CD8-positive, alpha-beta memory T cell (primary cell): Measurements from ENCODE around the gene ZBTB46. TPM values are rescaled to one million over a fixed set of nuclear protein-coding genes. Genes with fewer than 3 reads are reported as not detected.

ENCODE experiments used
- CTCF ChIA-PET: fragments of 350-600 bp; sonication (Branson Sonifier 250); formaldehyde crosslinking; loops from one replicate; lab custom pipeline; 2021; ENCODE audit warnings: antibody characterized with exemption; lab: Charles Lee
- POLR2A ChIA-PET: fragments of 350-600 bp; sonication (Branson Sonifier 250); formaldehyde crosslinking; loops from one replicate; lab custom pipeline; 2021; ENCODE audit warnings: antibody characterized with exemption; lab: Charles Lee
- DNase-seq, 5 donors: peaks; one replicate each; pipeline versions ENCODE4 v3.0.0 to v3.0.0-alpha.2; 2020 to 2022; ENCODE audit warnings: mixed read lengths in 1 of 5
- H3K27ac ChIP-seq: one replicate; pipeline ENCODE4 v1.7.0; 2013; ENCODE audit warnings: low read depth, mild to moderate bottlenecking, low read length, moderate library complexity
- H3K27me3 ChIP-seq: 2 replicates; pipeline ENCODE4 v1.7.0; 2013; ENCODE audit warnings: low read length, mild to moderate bottlenecking; ENCODE audit not compliant: insufficient read depth, poor library complexity, severe bottlenecking
- H3K36me3 ChIP-seq: 2 replicates; pipeline ENCODE4 v1.7.0; 2013; ENCODE audit warnings: mild to moderate bottlenecking, low read length, moderate library complexity; ENCODE audit not compliant: insufficient read depth
- H3K4me1 ChIP-seq: 2 replicates; pipeline ENCODE4 v1.7.0; 2013; ENCODE audit warnings: mild to moderate bottlenecking, low read length, moderate library complexity; ENCODE audit not compliant: insufficient read depth
- H3K4me3 ChIP-seq: 2 replicates; pipeline ENCODE4 v1.7.0; 2013; ENCODE audit warnings: mild to moderate bottlenecking, low read length
- H3K9me3 ChIP-seq: 2 replicates; pipeline ENCODE4 v1.7.0; 2013; ENCODE audit warnings: mild to moderate bottlenecking, low read length
- H3K27ac Mint-ChIP-seq, 8 donors: one replicate each; pipeline ENCODE4 v1.8.0; 2020 to 2021; ENCODE audit warnings: mixed read lengths in 8 of 8, mild to moderate bottlenecking in 6 of 8, inconsistent platforms in 3 of 8, moderate library complexity in 3 of 8
- H3K27me3 Mint-ChIP-seq, 2 donors: one replicate each; pipeline ENCODE4 v1.8.0; 2020 to 2021; ENCODE audit warnings: mixed read lengths in 2 of 2, mild to moderate bottlenecking in 1 of 2, moderate library complexity in 1 of 2
- H3K36me3 Mint-ChIP-seq, 3 donors: one replicate each; pipeline ENCODE4 v1.8.0; 2020 to 2021; ENCODE audit warnings: mixed read lengths in 3 of 3, inconsistent platforms in 1 of 3, mild to moderate bottlenecking in 1 of 3
- H3K4me1 Mint-ChIP-seq, 3 donors: one replicate each; pipeline ENCODE4 v1.8.0; 2020 to 2021; ENCODE audit warnings: mixed read lengths in 3 of 3, inconsistent platforms in 1 of 3, mild to moderate bottlenecking in 1 of 3
- H3K4me3 Mint-ChIP-seq, 7 donors: one replicate each; pipeline ENCODE4 v1.8.0; 2020 to 2021; ENCODE audit warnings: mixed read lengths in 7 of 7, mild to moderate bottlenecking in 6 of 7, moderate library complexity in 4 of 7, inconsistent platforms in 2 of 7
- H3K9me3 Mint-ChIP-seq, 5 donors: one replicate each; pipeline ENCODE4 v1.8.0; 2020 to 2022; ENCODE audit warnings: mixed read lengths in 5 of 5, mild to moderate bottlenecking in 3 of 5, moderate library complexity in 2 of 5, inconsistent platforms in 1 of 5
- polyA plus RNA-seq: library from polyadenylated mRNA; unstranded; fragments of 300-500 nt; fragmentation: Illumina TruSeq; gene quantifications from one replicate; pipeline ENCODE4 v1.2.3, GENCODE V29; 2021
- total RNA-seq, 2 experiments: library from RNA; stranded (reverse); gene quantifications; one replicate each; pipeline ENCODE4 v1.2.3, GENCODE V29; 2021

Gene ZBTB46
- total and polyA plus RNA-seq, 3 experiments from 2014 or later: 0.08 to 0.39 (median 0.31) TPM

DNA sequence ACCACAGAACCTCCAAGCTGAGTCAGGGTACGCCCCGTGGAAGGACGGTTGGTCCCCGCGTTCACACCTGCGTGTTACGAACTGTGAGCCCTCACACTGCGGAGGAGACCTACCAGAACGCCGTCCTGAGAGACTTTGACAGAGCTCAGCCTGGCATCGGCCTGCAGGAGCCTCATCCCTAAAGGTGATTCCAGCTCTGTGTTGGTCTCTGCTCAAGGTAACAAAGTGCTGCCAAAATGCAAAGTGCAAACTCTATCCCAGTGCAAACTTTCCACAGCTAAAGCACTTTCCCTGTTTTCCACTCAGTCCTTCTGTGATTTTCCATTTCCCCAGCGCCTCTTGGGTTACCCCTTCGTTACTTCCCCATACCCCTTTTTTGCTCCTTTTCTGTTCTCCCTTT lies 8.6 kb upstream of the ZBTB46 start:
- ChIA-PET POLR2A (no interaction called here), CTCF (no interaction called here)
- no peak for DNase-seq
- peaks cover 5% of the 10 kb centered on the region for H3K4me1 ChIP-seq
- Mint-ChIP-seq H3K36me3 (peaks cover 0 to 4% (median 2%) of the 10 kb centered on the region in 3 donors), H3K9me3 (peaks cover 0 to 2% (median 0%) of the 10 kb centered on the region in 5 donors), H3K27me3 (peaks cover 21 to 28% of the 10 kb centered on the region in 2 donors), H3K4me1 (peaks cover 1 to 8% (median 5%) of the 10 kb centered on the region in 3 donors), H3K27ac (peak overlapping the region in 1 of 8 donors; percentile 78), H3K4me3 (no peak overlapping the region)
- no peaks in the 10 kb centered on the region for H3K36me3 ChIP-seq
- H3K27me3 ChIP-seq: peaks cover 11% of the 10 kb centered on the region
- no peak overlapping the region for H3K27ac ChIP-seq
- H3K9me3 ChIP-seq: no peaks in the 10 kb centered on the region
- no peak overlapping the region for H3K4me3 ChIP-seq

GRCh38 chr20:63837479-63837878 lies 6.4 kb upstream of the ZBTB46 start:
- no peaks in the 10 kb centered on the region for H3K4me1 ChIP-seq
- Mint-ChIP-seq H3K4me3 (peak overlapping the region in 1 of 7 donors; percentile 45), H3K9me3 (peaks cover 0 to 2% (median 0%) of the 10 kb centered on the region in 5 donors), H3K27me3 (peaks cover 11 to 14% of the 10 kb centered on the region in 2 donors), H3K36me3 (peaks cover 0 to 4% (median 2%) of the 10 kb centered on the region in 3 donors), H3K4me1 (peaks cover 0 to 5% (median 0%) of the 10 kb centered on the region in 3 donors), H3K27ac (peak overlapping the region in 1 of 8 donors; percentile 18)
- no peak for DNase-seq
- H3K27ac ChIP-seq: no peak overlapping the region
- no peaks in the 10 kb centered on the region for H3K9me3 ChIP-seq
- H3K4me3 ChIP-seq: no peak overlapping the region
- no peaks in the 10 kb centered on the region for H3K36me3 ChIP-seq
- ChIA-PET CTCF (no interaction called here), POLR2A (no interaction called here)
- H3K27me3 ChIP-seq: no peaks in the 10 kb centered on the region

- Histone ChIP-seq H3K4me3 (no peak overlapping the region), H3K4me1 (no peaks in the 10 kb centered on the region)
- CTCF ChIA-PET: no interaction called here
These were observed 5.6 kb upstream of the ZBTB46 start for GRCh38 chr20:63836458-63837344.

DNA sequence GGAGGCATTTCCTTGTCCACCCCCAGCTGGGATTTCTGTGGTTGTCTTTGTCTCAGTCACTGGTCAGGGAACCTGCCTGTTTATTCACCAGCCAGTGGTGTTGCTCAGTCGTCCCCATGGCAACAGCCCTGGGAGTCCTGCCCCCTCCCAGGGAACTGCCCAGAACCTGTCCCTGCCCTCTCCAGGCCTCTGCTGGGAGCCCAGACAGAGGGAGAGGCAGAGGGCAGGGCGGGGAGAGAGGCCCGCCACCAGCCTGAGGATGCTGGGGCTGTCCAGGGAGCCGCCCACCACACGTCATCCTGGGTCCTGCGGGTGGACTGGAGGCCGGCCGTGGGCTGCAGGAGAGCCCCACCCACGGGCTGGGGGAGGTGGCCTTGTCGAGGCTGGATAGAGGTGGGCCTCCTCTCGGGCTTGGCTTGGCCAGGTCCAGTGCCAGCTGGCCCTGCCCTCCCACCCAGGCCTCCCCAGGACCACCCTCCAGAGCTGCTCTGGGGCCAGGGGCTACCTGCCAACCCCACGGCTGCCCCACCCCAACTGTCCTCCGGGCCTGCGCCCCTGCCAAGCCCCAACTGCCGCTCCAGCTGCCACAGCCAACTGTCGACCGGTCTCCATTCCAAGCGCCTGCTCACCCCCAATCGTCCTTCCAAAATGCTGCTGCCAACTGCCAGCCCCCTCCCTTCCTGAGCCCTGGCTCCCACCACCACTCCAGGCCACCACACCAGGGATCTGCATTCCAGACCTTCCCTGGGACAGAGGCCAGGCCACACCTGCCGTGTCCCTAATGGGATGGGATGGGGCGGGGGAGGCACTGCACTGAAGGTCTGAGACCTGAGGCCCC lies 4.2 kb upstream of the ZBTB46 start:
- Histone ChIP-seq H3K9me3 (no peaks in the 10 kb centered on the region), H3K4me3 (no peak overlapping the region), H3K27me3 (no peaks in the 10 kb centered on the region), H3K4me1 (no peaks in the 10 kb centered on the region), H3K36me3 (no peaks in the 10 kb centered on the region), H3K27ac (no peak overlapping the region)
- H3K27me3 Mint-ChIP-seq: peaks cover 4 to 6% of the 10 kb centered on the region in 2 donors
- H3K27ac Mint-ChIP-seq: no peak overlapping the region
- no peaks in the 10 kb centered on the region for H3K36me3 Mint-ChIP-seq
- H3K4me1 Mint-ChIP-seq: no peaks in the 10 kb centered on the region
- H3K4me3 Mint-ChIP-seq: no peak overlapping the region
- CTCF ChIA-PET: no interaction called here
- no peaks in the 10 kb centered on the region for H3K9me3 Mint-ChIP-seq
- no peak for DNase-seq
- POLR2A ChIA-PET: no interaction called here

More at GRCh38 chr20:63836458-63837344, 5.6 kb upstream of the ZBTB46 start:
- no peaks in the 10 kb centered on the region for H3K4me1 Mint-ChIP-seq
- no peak overlapping the region for H3K4me3 Mint-ChIP-seq
- Histone ChIP-seq H3K9me3 (no peaks in the 10 kb centered on the region), H3K27me3 (no peaks in the 10 kb centered on the region), H3K27ac (no peak overlapping the region), H3K36me3 (no peaks in the 10 kb centered on the region)
- no peak for DNase-seq
- H3K27ac Mint-ChIP-seq: no peak overlapping the region
- H3K27me3 Mint-ChIP-seq: peaks cover 6 to 9% of the 10 kb centered on the region in 2 donors
- H3K36me3 Mint-ChIP-seq: no peaks in the 10 kb centered on the region
- no peaks in the 10 kb centered on the region for H3K9me3 Mint-ChIP-seq
- POLR2A ChIA-PET: no interaction called here

DNA sequence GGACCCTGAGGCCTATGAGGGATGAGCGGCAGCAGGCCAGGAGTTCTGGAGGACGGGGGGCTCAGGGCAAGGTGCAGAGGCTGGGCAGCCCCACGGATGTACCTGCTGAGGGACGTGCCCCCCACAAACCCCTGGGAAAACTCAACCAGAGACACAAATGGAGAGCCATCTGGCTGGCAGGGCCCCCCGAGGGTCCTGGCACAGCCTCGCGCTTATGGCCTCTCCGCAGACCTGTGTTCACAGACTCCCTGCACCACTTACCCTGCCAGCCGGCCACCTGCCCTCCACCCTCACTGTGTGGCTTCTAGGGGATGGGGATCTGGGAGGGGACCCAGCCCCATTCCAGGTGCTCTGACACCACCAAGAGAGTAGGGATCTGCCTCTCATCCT lies 3.4 kb upstream of the ZBTB46 start:
- H3K27ac Mint-ChIP-seq: no peak overlapping the region
- H3K27ac ChIP-seq: no peak overlapping the region
- peaks cover 0 to 5% (median 1%) of the 10 kb centered on the region in 3 donors for H3K36me3 Mint-ChIP-seq
- POLR2A ChIA-PET: no interaction called here
- no peaks in the 10 kb centered on the region for H3K9me3 ChIP-seq
- H3K27me3 ChIP-seq: peaks cover 7% of the 10 kb centered on the region
- H3K36me3 ChIP-seq: no peaks in the 10 kb centered on the region
- H3K9me3 Mint-ChIP-seq: peaks cover 0 to 3% (median 0%) of the 10 kb centered on the region in 5 donors
- CTCF ChIA-PET: no interaction called here
- H3K4me3 ChIP-seq: no peak overlapping the region
- peaks cover 6% of the 10 kb centered on the region for H3K4me1 ChIP-seq
- no peak for DNase-seq
- no peak overlapping the region for H3K4me3 Mint-ChIP-seq
- peaks cover 7% of the 10 kb centered on the region in 3 donors for H3K4me1 Mint-ChIP-seq
- H3K27me3 Mint-ChIP-seq: peaks cover 10 to 11% of the 10 kb centered on the region in 2 donors

GRCh38 chr20:63833776-63834490 lies 2.9 kb upstream of the ZBTB46 start:
- Mint-ChIP-seq H3K4me1 (peaks cover 10% of the 10 kb centered on the region in 3 donors), H3K27me3 (peaks cover 14 to 16% of the 10 kb centered on the region in 2 donors), H3K4me3 (peak overlapping the region in 4 of 7 donors; percentile 25 to 83 (median 51)), H3K27ac (no peak overlapping the region), H3K36me3 (peaks cover 0 to 6% (median 1%) of the 10 kb centered on the region in 3 donors), H3K9me3 (peaks cover 0 to 3% (median 0%) of the 10 kb centered on the region in 5 donors)
- no peak for DNase-seq
- ChIA-PET CTCF (no interaction called here), POLR2A (no interaction called here)
- Histone ChIP-seq H3K4me3 (no peak overlapping the region), H3K36me3 (no peaks in the 10 kb centered on the region), H3K4me1 (peaks cover 9% of the 10 kb centered on the region), H3K27me3 (peaks cover 12% of the 10 kb centered on the region), H3K9me3 (no peaks in the 10 kb centered on the region), H3K27ac (no peak overlapping the region)

DNA sequence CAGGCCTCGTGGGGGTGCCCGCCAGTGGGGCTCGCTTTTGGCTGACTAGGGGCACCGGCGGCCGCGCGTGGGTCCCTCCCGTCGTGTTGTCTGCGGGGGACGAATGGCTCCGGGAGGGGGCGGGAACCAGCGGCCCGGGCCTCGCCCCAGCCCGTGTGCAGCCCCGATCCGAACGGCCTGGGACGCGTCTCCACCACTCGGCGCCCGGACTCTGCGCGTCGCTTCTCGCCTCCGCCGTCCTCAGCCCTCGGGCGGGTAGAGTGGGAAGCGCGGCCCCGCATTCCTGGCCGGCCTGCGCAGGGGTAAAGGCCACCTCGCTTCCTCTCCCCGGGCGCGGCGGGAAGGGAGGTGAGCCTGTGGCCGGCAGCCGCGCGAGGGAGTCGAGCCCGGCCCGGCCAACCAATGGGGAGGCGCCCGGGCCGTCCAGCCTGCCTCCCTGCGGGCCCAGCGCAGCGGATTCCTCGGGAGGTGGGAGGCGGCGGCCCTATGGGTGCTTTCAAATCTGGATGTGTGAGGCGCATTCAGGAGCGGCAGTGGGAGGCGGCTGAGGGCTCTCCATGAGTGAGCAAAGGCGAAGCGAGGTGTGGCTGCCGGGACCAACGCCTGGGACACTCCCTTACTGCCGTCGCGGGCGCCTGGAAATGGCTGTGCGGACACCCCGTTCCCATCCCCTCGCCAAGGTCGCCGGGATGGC lies 1.1 kb upstream of the ZBTB46 start:
- peaks cover 0 to 6% (median 1%) of the 10 kb centered on the region in 3 donors for H3K36me3 Mint-ChIP-seq
- peaks cover 25% of the 10 kb centered on the region in 2 donors for H3K27me3 Mint-ChIP-seq
- ChIA-PET CTCF (no interaction called here), POLR2A (no interaction called here)
- no peak for DNase-seq
- H3K4me3 Mint-ChIP-seq: peak overlapping the region in 3 of 7 donors; percentile 26 to 67 (median 29)
- peaks cover 10% of the 10 kb centered on the region in 3 donors for H3K4me1 Mint-ChIP-seq
- H3K4me1 ChIP-seq: peaks cover 9% of the 10 kb centered on the region
- no peaks in the 10 kb centered on the region for H3K9me3 ChIP-seq
- H3K27ac Mint-ChIP-seq: no peak overlapping the region
- H3K27me3 ChIP-seq: peaks cover 24% of the 10 kb centered on the region
- no peak overlapping the region for H3K4me3 ChIP-seq
- no peaks in the 10 kb centered on the region for H3K36me3 ChIP-seq
- peaks cover 0 to 3% (median 0%) of the 10 kb centered on the region in 5 donors for H3K9me3 Mint-ChIP-seq
- H3K27ac ChIP-seq: no peak overlapping the region
